Metanephros (tissue), 2 donors: ENCODE data around the gene MTHFD1L. TPM values are rescaled to one million over a fixed set of nuclear protein-coding genes. Genes with fewer than 3 reads are reported as not detected.

ENCODE experiments used
- small RNA-seq: library from RNA; depleted of rRNA; stranded (forward); fragments of <200 nt; gene quantifications from one replicate; pipeline ENCODE3, GENCODE V24; 2014; ENCODE audit warnings: low replicate concordance
- total RNA-seq: library from RNA; depleted of rRNA; stranded (reverse); fragments of >200 nt; gene quantifications from one replicate; pipeline ENCODE4 v1.2.3, GENCODE V29; 2014

MTHFD1L gene
- total RNA-seq: 17.6 TPM

DNA sequence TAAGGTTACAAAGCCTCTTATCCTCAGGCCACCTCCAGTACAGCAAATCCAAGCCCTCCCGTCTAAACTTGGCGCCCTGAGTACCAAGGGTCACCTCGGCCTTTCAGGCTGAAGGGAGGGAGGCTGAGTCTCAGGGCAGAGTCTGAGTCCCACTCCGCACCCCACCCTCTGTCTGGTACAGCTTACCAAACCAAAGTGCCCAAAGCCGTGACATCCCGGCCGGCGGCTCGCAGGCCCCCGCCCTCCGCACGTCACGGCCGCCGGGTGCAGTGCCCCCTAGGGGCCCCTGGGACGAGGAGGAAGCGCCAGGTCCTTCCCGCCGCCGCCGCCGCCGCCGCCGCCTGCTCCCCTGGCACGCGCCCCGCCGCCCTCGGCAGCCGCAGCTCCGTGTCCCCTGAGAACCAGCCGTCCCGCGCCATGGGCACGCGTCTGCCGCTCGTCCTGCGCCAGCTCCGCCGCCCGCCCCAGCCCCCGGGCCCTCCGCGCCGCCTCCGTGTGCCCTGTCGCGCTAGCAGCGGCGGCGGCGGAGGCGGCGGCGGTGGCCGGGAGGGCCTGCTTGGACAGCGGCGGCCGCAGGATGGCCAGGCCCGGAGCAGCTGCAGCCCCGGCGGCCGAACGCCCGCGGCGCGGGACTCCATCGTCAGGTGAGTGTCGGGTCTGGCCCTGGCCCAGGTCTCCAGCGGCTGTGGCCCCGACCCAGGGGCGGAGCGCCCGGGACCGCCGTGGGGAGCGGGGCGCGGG, at the start of gene MTHFD1L:
MTHFD1L (plus strand) TSS at position 297 of the 741 bp plus-strand sequence; CDS start at position 418, 121 bp downstream.

Small RNA genes within 50 kb of the gene (small RNA-seq; reads per million reads assigned to genes)
- not detected for gene RNU6-302P
